ENCODE results near the gene LBHD2.

LBHD2 gene

DNA sequence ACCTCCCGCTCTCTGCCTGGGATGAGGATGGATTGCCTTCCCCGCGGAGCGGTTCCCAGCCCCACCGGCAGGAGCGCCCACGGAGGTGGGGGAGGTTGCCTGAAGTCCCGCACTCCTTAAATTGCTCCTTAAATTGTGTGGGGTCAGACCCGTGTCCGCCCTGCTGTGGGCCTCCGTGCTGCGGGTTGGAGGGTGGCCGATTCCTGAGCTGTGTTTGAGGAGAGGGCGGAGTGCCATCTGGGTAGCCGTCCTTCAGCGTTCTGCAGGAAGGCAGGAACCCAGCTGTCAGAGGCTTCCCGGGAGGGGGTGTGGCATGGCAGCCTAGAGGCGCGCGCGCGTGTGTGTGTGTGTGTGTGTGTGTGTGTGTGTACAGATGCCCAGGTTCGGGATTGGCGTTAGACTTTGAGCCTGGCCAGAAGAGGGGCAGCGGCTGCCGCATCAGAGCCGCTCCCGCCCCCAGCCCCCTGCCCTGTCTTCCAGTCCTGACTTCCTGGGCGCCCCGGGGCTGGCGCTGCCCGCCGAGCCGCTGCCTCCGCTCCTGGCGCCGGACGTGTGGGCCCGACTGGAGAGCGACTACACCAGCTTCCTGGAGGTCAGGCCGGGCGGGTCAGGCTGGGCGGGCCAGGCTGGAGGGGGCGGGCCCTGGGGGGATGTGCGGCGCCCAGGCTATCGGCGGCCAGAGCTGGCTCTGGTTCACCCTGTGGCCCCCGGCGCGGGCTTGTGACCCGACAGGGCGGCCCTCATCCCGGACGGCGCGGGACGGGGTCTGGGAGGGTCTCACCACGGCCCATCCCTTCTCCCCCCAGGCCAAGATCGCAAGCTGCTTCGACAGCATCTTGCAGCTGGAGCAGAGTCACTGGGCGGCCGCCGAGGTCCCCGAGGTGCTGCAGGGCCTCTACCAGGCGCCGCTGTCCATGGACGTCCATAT is 19.7 kb downstream of the LBHD2 start:
- TF ChIP-seq, protein P1, sequence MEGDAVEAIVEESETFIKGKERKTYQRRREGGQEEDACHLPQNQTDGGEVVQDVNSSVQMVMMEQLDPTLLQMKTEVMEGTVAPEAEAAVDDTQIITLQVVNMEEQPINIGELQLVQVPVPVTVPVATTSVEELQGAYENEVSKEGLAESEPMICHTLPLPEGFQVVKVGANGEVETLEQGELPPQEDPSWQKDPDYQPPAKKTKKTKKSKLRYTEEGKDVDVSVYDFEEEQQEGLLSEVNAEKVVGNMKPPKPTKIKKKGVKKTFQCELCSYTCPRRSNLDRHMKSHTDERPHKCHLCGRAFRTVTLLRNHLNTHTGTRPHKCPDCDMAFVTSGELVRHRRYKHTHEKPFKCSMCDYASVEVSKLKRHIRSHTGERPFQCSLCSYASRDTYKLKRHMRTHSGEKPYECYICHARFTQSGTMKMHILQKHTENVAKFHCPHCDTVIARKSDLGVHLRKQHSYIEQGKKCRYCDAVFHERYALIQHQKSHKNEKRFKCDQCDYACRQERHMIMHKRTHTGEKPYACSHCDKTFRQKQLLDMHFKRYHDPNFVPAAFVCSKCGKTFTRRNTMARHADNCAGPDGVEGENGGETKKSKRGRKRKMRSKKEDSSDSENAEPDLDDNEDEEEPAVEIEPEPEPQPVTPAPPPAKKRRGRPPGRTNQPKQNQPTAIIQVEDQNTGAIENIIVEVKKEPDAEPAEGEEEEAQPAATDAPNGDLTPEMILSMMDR (IDR thresholded peaks at IDR 0.05; ENCODE audit: extremely low read depth, missing control alignments) = no peak
- DNase-seq (ENCODE audit: low spot score) = no peak

DNA sequence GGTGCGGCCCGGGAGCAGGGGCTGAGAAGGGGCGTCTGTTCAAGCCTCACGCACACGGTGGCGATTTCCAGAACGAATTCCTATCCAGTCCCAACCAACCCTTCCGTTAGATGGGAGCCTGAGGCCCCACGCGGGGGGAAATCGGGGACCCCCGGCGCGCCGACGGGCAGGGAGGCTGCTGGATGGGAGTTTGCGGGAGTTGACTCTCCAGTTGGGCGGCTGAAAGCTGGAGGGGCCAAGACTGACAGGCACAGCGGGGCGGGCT is 20.3 kb downstream of the LBHD2 start:
- TF ChIP-seq, protein P1 (IDR thresholded peaks at IDR 0.05; ENCODE audit: extremely low read depth, missing control alignments) = no peak
- no peak for DNase-seq (ENCODE audit: low spot score)

DNA sequence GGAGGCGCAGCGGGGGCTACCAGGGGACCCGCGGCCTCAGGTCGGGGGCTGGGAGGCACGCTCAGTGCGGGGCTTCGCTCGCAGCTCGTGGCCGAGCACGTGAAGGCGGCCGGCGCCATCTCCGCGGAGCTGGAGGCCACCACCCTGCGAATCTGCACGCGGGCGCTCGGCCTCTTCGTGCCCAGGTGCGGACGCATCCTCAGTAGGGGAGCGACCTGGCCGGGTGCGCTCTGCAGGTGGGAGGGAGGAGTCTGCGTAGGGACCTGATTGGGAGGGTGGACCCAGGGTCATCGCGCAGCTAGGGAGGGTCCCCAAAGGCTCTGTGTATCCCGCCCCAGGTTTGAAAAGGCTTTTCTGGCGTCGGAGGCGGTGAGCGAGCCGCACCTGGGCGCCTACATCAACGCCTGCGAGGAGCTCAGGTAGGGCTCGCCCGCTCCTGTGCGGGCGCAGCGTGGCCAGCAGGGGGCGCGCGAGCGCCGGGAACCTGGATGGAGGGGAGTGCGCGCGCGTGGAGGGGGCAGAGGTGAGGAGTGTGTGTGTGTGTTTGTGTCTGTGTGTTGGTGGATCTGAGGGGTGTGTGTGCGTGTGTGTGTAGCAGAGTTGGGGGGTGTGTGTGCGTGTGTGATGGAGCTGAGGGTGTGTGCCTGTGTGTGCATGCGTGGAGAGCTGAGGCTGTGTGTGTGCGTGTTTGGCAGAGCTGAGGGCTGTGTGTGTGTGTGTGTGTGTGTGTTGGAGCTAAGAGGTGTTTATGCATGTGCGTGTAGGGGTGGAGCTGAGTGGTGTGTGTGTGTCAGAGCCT is 20.8 kb downstream of the LBHD2 start:
- peak; percentile 91 for DNase-seq (ENCODE audit: low spot score)
- TF ChIP-seq, protein P1 (IDR thresholded peaks at IDR 0.05; ENCODE audit: extremely low read depth, missing control alignments) = peak; percentile 98

DNA sequence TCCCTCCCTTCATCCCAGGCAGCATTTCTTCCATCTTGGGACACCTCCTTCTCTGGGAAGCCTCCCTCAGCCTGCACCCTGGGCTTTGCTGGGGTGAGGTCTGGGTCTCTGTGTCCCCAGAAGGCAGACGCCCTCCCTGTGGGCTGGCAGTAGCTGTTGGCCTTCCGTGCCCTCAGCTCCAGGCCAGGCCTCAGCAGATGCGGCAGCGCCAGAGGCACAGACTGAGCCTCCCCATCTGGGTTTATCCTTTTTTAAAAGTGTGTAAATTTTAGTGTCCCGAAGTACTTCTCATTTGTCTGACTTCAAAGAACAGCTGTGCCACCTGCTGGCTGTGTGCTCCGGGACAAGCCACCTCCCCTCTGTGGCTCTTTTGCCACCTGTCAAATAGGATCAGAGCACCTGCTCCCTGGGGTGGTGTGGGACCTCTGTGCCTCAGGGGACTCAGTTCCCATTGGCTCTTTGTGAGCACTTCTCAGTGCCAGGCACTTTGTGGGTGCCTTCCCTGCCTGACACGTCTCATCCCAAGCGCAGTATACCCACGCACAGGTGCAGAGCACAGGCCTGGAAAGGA is 21.7 kb downstream of the LBHD2 start:
- peak; percentile 74 for DNase-seq (ENCODE audit: low spot score)

DNA sequence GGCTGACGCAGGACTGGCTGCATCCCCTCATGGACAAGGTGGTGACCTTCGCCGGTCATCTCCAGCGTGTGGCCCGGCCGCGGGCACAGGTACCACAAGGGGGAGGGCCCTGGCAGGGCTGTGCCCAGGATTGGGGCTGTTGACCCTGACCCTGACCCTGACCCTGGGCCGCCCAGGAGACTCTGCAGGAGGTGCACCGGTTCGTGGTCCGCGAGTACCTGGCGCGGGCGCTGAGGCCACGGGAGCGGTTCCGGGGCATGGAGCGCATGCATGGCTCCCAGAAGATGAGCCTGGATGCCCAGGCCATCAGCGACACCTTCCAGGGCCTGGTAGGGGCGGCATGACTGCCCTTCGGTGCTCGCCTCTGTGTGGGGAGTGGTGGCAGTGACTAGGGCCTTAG is 23.4 kb downstream of the LBHD2 start:
- no peak for DNase-seq (ENCODE audit: low spot score)
- TF ChIP-seq, protein P1 (IDR thresholded peaks at IDR 0.05; ENCODE audit: extremely low read depth, missing control alignments) = no peak

More for the DNA sequence above, 21.7 kb downstream of the LBHD2 start:
- TF ChIP-seq, protein P1 (IDR thresholded peaks at IDR 0.05; ENCODE audit: extremely low read depth, missing control alignments) = peak; percentile 7

DNA sequence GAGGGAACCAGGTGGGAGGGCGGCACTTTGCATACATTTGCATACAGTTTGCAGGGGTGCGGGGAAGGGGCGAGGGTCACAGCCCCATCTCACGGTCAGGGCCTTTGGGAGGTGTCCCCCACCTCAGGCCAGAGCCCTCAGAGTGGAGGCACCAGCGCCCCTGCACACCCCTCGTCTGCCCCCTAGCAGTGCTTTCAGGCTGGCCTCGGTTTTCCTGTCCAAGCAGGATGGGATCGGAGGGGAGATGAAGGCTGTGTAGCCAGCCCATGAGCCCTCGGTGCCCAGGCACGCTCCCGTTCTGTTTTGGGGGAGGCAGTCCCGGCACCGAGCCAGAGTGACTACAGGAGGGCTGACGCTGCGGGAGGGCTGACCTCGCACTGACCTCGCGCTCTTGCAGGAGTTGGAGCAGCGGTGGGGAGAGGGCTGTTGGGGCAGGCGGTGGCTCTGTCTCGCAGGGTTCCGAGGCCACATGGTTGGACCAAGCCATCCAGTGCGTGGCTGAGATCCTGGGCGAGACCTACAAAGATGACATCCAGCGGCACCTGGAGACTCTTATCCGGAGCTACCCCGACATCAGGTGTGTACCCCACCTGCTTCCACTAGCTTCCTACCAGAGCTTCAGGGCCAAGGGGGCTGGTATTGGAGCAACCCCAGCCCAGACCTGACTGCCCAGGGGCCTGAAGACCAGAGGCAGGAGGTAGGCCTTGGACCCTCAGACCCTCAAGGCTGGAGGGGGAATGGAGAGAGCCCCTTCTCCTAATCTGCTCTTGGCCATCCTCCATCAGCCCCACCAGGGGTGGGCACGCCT is 24.1 kb downstream of the LBHD2 start:
- TF ChIP-seq, protein P1 (IDR thresholded peaks at IDR 0.05; ENCODE audit: extremely low read depth, missing control alignments) = no peak
- DNase-seq (ENCODE audit: low spot score) = no peak
